K562 (cell line): Measurements from ENCODE around the gene MAGIX. TPM values are rescaled to one million over a fixed set of nuclear protein-coding genes. Genes with fewer than 3 reads are reported as not detected.
A peak's percentile ranks its signal among the peaks of the same experiment; 100 is the strongest.

Experiments used
- ATF1 ChIP-seq, 2 experiments: fragments of 450-650 bp in 1 of 2; IDR thresholded peaks; 2 replicates each; pipeline ENCODE4 v1.6.1; 2016; ENCODE audit warnings: missing compliant biosample characterization in 1 of 2, missing genetic modification characterization in 1 of 2
- BCL6 ChIP-seq: fragments of 250-450 bp; sonication (Bioruptor Pico); IDR thresholded peaks from 2 replicates; pipeline ENCODE4 v1.4.0; 2020
- EWSR1 ChIP-seq: fragments of 450-650 bp; IDR thresholded peaks from 2 replicates; pipeline ENCODE4 v1.6.1; 2018; ENCODE audit warnings: borderline replicate concordance, mild to moderate bottlenecking, low read depth, moderate library complexity; ENCODE audit not compliant: partially characterized antibody
- JUNB ChIP-seq: fragments of 450-650 bp; formaldehyde crosslinking; conservative IDR thresholded peaks from 2 replicates; pipeline ENCODE4 v1.4.0; 2020; ENCODE audit warnings: mild to moderate bottlenecking
- MAZ ChIP-seq, 2 experiments: fragments of 450-650 bp in 1 of 2; sonication (generic) in 1 of 2; formaldehyde crosslinking; IDR thresholded peaks in 1 of 2; conservative IDR thresholded peaks in 1 of 2; 2 replicates each; pipeline versions ENCODE4 v1.4.0 to v1.5.0; 2020; ENCODE audit warnings: mild to moderate bottlenecking in 1 of 2, missing genetic modification reagents in 1 of 2
- NR2C2 ChIP-seq, 2 experiments: fragments of 200-800 bp in 1 of 2; sonication (Bioruptor generic) in 1 of 2; sonication (generic) in 1 of 2; formaldehyde crosslinking in 1 of 2; IDR thresholded peaks; 2 replicates each; pipeline versions ENCODE4 v1.6.1 to v1.8.0; 2016 to 2022; ENCODE audit warnings: mild to moderate bottlenecking in 1 of 2, missing compliant biosample characterization in 1 of 2, missing genetic modification characterization in 1 of 2, missing genetic modification reagents in 1 of 2
- NR2F6 ChIP-seq: fragments of 450-650 bp; formaldehyde crosslinking; IDR thresholded peaks from 2 replicates; pipeline ENCODE4 v1.4.0; 2020; ENCODE audit warnings: mild to moderate bottlenecking
- RAD21 ChIP-seq, 2 experiments: fragments of 250-450 bp in 1 of 2; fragments of 450-650 bp in 1 of 2; sonication (Bioruptor Pico) in 1 of 2; formaldehyde crosslinking in 1 of 2; IDR thresholded peaks in 1 of 2; conservative IDR thresholded peaks in 1 of 2; 2 replicates each; pipeline versions ENCODE4 v1.4.0 to v1.8.0; 2020 to 2022; ENCODE audit warnings: mild to moderate bottlenecking in 2 of 2, moderate library complexity in 1 of 2
- RCOR1 ChIP-seq, 2 experiments: IDR thresholded peaks; 2 replicates each; pipeline ENCODE4 v1.6.1; 2012; ENCODE audit warnings: low read depth in 2 of 2, low read length in 2 of 2, borderline replicate concordance in 1 of 2, improper control_type of control experiment in 1 of 2
- ZFPM2 ChIP-seq: fragments of 250-450 bp; sonication (Bioruptor Pico); IDR thresholded peaks from 2 replicates; pipeline ENCODE4 v1.5.1; 2022; ENCODE audit warnings: mild to moderate bottlenecking
- ZNF79 ChIP-seq: fragments of 250-450 bp; sonication (Bioruptor Pico); IDR thresholded peaks from 2 replicates; pipeline ENCODE4 v1.4.0; 2020; ENCODE audit warnings: low read depth, mild to moderate bottlenecking, moderate library complexity
- polyA plus RNA-seq, 8 experiments: library from polyadenylated mRNA; depleted of rRNA in 4 of 8; stranded (reverse) in 5 of 8; unstranded in 3 of 8; fragments of >200 nt; fragmentation: Nextera tagmentation in 2 of 8; fragmentation: Illumina TruSeq in 1 of 8; extraction: Ambion mirVana in 2 of 8; extraction: Trizol in 1 of 8; gene quantifications; 2 replicates each; pipeline versions ENCODE4 v1.2.1 to v1.2.3, GENCODE V29; 2011 to 2014; ENCODE audit warnings: inconsistent platforms in 1 of 8, missing spikeins in 1 of 8
- total RNA-seq, 7 experiments: library from RNA; depleted of rRNA in 6 of 7; stranded (reverse); fragments of >200 nt in 6 of 7; fragmentation: Illumina TruSeq in 2 of 7; extraction: Trizol in 2 of 7; gene quantifications; 2 replicates each; pipeline versions ENCODE4 v1.2.1 to v1.2.3, GENCODE V29; 2011 to 2021; ENCODE audit warnings: low replicate concordance in 1 of 7
- TF ChIP-seq, protein P1 (sequence below): fragments of 200-600 bp; sonication (generic); IDR thresholded peaks from one replicate; pipeline ENCODE4 v1.6.1; 2012; ENCODE audit warnings: mild to moderate bottlenecking, low read depth, low read length, inconsistent platforms
- TF ChIP-seq, protein P2 (sequence below): fragments of 250-450 bp; sonication (Bioruptor Pico); IDR thresholded peaks from 2 replicates; pipeline ENCODE4 v1.8.0; 2022; ENCODE audit warnings: inconsistent platforms, mild to moderate bottlenecking, moderate library complexity, borderline replicate concordance

Gene MAGIX
- total and polyA plus RNA-seq, 9 of the 15 experiments (the other 6 are each of a cell fraction or from before 2014, with no cell fraction given) = 0.08 to 3.5 (median 0.47) TPM

DNA sequence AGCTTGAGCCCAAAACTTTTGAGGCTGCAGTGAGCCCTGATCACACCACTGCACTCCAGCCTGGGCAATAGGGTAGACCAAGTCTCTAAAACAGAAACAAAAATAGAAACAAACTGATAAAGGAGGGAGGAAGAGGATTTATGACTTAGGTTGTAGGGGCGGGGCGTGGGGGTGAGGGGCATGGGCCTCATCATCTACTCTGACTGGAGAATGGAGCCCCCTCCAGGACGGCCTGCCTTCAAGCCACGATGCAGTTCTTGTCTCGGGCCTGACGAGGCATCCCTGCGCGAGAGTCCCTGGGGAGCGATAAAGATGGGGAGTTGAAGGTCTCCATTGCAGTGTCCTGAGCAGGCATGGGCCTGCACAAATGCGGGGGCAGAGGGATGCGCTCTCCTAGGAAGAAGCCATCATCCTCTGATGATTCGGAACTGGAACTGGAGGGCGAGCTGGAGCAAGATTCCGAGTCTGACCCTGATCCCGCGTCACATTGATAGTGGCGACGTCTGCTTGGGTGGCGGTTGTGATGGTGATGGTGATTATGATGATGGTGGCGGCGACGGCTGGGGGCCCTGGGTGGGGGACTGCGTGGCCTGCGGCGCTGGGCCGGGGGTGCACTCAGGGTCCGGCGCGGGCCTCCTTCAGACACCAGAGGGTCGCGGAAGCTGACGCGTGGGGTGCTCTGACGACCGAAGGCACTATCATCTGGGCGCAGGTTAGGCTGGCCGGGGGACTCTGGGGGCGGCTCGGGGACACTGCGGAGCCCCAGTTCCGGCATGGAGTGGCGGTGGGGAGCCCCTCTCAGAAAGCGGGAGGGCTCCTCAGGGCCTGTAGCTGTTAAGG is 13.1 kb downstream of the MAGIX start (continued):
- TF ChIP-seq RAD21 (CRISPR knock-in tag; conservative IDR thresholded peaks at IDR 0.05 in 1 of 2, IDR thresholded peaks at IDR 0.05 in 1 of 2) = peak in 1 of 2 experiments; percentile 30; a peak in 2 of 4 replicates
- no peak for TF ChIP-seq ATF1 (CRISPR knock-in tag; IDR thresholded peaks at IDR 0.05)
- 0 out of 2 replicates have a peak, but pooled peaks have one; percentile 12 for TF ChIP-seq ATF1 (tag; IDR thresholded peaks at IDR 0.05)
- TF ChIP-seq JUNB (CRISPR knock-in tag) = no peak
- TF ChIP-seq MAZ (CRISPR knock-in tag; conservative IDR thresholded peaks at IDR 0.05 in 1 of 2, IDR thresholded peaks at IDR 0.05 in 1 of 2) = no peak
- TF ChIP-seq ZNF79 (CRISPR knock-in tag) = no peak
- TF ChIP-seq NR2C2 (CRISPR knock-in tag; IDR thresholded peaks at IDR 0.05) = no peak
- TF ChIP-seq NR2C2 (tag; IDR thresholded peaks at IDR 0.05) = no peak
- no peak for TF ChIP-seq NR2F6 (CRISPR knock-in tag)
- TF ChIP-seq, protein P1, sequence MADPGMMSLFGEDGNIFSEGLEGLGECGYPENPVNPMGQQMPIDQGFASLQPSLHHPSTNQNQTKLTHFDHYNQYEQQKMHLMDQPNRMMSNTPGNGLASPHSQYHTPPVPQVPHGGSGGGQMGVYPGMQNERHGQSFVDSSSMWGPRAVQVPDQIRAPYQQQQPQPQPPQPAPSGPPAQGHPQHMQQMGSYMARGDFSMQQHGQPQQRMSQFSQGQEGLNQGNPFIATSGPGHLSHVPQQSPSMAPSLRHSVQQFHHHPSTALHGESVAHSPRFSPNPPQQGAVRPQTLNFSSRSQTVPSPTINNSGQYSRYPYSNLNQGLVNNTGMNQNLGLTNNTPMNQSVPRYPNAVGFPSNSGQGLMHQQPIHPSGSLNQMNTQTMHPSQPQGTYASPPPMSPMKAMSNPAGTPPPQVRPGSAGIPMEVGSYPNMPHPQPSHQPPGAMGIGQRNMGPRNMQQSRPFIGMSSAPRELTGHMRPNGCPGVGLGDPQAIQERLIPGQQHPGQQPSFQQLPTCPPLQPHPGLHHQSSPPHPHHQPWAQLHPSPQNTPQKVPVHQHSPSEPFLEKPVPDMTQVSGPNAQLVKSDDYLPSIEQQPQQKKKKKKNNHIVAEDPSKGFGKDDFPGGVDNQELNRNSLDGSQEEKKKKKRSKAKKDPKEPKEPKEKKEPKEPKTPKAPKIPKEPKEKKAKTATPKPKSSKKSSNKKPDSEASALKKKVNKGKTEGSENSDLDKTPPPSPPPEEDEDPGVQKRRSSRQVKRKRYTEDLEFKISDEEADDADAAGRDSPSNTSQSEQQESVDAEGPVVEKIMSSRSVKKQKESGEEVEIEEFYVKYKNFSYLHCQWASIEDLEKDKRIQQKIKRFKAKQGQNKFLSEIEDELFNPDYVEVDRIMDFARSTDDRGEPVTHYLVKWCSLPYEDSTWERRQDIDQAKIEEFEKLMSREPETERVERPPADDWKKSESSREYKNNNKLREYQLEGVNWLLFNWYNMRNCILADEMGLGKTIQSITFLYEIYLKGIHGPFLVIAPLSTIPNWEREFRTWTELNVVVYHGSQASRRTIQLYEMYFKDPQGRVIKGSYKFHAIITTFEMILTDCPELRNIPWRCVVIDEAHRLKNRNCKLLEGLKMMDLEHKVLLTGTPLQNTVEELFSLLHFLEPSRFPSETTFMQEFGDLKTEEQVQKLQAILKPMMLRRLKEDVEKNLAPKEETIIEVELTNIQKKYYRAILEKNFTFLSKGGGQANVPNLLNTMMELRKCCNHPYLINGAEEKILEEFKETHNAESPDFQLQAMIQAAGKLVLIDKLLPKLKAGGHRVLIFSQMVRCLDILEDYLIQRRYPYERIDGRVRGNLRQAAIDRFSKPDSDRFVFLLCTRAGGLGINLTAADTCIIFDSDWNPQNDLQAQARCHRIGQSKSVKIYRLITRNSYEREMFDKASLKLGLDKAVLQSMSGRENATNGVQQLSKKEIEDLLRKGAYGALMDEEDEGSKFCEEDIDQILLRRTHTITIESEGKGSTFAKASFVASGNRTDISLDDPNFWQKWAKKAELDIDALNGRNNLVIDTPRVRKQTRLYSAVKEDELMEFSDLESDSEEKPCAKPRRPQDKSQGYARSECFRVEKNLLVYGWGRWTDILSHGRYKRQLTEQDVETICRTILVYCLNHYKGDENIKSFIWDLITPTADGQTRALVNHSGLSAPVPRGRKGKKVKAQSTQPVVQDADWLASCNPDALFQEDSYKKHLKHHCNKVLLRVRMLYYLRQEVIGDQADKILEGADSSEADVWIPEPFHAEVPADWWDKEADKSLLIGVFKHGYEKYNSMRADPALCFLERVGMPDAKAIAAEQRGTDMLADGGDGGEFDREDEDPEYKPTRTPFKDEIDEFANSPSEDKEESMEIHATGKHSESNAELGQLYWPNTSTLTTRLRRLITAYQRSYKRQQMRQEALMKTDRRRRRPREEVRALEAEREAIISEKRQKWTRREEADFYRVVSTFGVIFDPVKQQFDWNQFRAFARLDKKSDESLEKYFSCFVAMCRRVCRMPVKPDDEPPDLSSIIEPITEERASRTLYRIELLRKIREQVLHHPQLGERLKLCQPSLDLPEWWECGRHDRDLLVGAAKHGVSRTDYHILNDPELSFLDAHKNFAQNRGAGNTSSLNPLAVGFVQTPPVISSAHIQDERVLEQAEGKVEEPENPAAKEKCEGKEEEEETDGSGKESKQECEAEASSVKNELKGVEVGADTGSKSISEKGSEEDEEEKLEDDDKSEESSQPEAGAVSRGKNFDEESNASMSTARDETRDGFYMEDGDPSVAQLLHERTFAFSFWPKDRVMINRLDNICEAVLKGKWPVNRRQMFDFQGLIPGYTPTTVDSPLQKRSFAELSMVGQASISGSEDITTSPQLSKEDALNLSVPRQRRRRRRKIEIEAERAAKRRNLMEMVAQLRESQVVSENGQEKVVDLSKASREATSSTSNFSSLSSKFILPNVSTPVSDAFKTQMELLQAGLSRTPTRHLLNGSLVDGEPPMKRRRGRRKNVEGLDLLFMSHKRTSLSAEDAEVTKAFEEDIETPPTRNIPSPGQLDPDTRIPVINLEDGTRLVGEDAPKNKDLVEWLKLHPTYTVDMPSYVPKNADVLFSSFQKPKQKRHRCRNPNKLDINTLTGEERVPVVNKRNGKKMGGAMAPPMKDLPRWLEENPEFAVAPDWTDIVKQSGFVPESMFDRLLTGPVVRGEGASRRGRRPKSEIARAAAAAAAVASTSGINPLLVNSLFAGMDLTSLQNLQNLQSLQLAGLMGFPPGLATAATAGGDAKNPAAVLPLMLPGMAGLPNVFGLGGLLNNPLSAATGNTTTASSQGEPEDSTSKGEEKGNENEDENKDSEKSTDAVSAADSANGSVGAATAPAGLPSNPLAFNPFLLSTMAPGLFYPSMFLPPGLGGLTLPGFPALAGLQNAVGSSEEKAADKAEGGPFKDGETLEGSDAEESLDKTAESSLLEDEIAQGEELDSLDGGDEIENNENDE = no peak
- no peak for TF ChIP-seq ZFPM2
- TF ChIP-seq BCL6 (CRISPR knock-in tag) = no peak
- no peak for TF ChIP-seq EWSR1
- peak in 1 of 2 experiments; percentile 25; a peak in 1 of 4 replicates for TF ChIP-seq RCOR1 (IDR thresholded peaks at IDR 0.05; ENCODE audit: borderline replicate concordance in 1 of 2, low read depth in 2 of 2, low read length in 2 of 2)
- TF ChIP-seq, protein P2, sequence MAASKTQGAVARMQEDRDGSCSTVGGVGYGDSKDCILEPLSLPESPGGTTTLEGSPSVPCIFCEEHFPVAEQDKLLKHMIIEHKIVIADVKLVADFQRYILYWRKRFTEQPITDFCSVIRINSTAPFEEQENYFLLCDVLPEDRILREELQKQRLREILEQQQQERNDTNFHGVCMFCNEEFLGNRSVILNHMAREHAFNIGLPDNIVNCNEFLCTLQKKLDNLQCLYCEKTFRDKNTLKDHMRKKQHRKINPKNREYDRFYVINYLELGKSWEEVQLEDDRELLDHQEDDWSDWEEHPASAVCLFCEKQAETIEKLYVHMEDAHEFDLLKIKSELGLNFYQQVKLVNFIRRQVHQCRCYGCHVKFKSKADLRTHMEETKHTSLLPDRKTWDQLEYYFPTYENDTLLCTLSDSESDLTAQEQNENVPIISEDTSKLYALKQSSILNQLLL (CRISPR knock-in tag) = no peak
